ENCODE results near the gene TSHZ2. TPM values are rescaled to one million over a fixed set of nuclear protein-coding genes. Genes with fewer than 3 reads are reported as not detected.

Gene TSHZ2, protein sequence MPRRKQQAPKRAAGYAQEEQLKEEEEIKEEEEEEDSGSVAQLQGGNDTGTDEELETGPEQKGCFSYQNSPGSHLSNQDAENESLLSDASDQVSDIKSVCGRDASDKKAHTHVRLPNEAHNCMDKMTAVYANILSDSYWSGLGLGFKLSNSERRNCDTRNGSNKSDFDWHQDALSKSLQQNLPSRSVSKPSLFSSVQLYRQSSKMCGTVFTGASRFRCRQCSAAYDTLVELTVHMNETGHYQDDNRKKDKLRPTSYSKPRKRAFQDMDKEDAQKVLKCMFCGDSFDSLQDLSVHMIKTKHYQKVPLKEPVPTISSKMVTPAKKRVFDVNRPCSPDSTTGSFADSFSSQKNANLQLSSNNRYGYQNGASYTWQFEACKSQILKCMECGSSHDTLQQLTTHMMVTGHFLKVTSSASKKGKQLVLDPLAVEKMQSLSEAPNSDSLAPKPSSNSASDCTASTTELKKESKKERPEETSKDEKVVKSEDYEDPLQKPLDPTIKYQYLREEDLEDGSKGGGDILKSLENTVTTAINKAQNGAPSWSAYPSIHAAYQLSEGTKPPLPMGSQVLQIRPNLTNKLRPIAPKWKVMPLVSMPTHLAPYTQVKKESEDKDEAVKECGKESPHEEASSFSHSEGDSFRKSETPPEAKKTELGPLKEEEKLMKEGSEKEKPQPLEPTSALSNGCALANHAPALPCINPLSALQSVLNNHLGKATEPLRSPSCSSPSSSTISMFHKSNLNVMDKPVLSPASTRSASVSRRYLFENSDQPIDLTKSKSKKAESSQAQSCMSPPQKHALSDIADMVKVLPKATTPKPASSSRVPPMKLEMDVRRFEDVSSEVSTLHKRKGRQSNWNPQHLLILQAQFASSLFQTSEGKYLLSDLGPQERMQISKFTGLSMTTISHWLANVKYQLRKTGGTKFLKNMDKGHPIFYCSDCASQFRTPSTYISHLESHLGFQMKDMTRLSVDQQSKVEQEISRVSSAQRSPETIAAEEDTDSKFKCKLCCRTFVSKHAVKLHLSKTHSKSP (N-terminal part only)
- 1.2 and 1.5 TPM in 2 replicates for total RNA-seq

DNA sequence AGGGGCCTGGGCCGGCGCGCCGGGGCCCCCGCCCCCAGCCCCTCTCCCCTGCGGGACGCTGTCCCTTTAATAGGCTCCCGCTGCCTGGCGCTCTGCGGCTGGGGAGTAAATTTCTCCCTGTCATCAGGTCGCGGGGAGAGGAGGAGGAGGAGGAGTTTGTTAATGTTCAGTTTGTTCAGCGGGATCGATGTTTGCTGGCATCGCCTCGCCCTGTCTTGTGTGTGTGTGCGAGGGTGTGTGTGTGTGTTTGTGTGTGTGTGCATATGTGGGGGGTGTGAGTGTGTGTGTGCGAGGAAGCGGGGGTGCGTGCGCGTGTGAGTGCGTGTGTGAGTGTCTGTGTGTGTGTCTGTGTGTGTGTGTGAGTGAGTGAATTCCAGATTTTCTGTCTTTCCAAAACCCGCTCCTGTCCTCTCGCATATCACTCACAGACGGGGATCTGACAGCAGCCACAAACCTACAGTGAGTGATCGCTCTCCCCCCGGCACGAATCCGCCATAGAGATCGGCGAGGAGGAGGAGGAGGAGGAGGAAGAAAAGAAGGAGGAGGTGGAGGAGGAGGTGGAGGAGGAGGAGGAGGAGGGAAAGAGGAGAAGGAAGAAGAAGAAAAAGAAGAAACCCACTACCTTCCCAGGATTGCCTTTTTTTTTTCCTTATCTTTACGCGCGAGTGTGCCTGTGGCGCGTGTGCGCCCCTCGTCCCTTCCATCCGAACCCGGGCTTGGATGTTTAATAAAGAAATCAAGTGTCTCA lies at the start of gene TSHZ2:
Gene TSHZ2 (plus strand): TSS at position 169 of the 748 bp plus-strand sequence. CDS start 936 bp downstream, outside the sequence.

Measured in uterine smooth muscle cell (primary cell).